Airway epithelial cell (primary cell): ENCODE measurements around the gene CRYGD. TPM values are rescaled to one million over a fixed set of nuclear protein-coding genes. Genes with fewer than 3 reads are reported as not detected.

Experiments used
- total RNA-seq: library from RNA; depleted of rRNA; stranded (reverse); fragments of >200 nt; gene quantifications from 2 replicates; pipeline ENCODE4 v1.2.3, GENCODE V29; 2015

The CRYGD gene
- not detected in 2 replicates for total RNA-seq

GRCh38 chr2:208124013-208124715 is at the start of gene CRYGD:
Gene CRYGD (minus strand): TSS chr2:208124524. CDS start chr2:208124473, 51 bp downstream.

DNA sequence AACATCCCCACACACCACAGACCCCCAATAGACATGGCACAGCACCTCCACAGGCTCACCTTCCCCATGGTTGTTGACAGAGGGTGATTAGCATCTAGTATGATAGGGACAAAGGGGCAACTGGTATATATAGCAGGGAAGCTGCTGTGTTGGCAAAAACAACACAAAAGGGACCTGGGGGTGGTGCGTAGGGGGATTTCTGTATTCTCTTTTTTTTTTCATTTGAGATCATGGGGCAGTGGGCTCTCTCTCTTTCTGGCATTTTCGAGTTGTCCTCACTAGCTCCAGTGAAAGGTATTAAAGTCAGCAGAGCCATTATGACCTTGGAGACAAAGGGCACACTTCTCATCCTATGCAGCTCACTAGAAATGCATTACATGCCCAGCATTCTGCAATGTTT is 39.2 kb upstream of the CRYGD start, which contains the start of gene CRYGA:
Gene CRYGA, minus strand, starts transcription at position 101 of the 400 bp plus-strand sequence. Its CDS starts 33 bp downstream, at position 68.

GRCh38 chr2:208146006-208146405 is 21.7 kb upstream of the CRYGD start, which contains the start of gene CRYGB:
Gene CRYGB (minus strand): TSS chr2:208146158. CDS start chr2:208146120, 38 bp downstream.

DNA sequence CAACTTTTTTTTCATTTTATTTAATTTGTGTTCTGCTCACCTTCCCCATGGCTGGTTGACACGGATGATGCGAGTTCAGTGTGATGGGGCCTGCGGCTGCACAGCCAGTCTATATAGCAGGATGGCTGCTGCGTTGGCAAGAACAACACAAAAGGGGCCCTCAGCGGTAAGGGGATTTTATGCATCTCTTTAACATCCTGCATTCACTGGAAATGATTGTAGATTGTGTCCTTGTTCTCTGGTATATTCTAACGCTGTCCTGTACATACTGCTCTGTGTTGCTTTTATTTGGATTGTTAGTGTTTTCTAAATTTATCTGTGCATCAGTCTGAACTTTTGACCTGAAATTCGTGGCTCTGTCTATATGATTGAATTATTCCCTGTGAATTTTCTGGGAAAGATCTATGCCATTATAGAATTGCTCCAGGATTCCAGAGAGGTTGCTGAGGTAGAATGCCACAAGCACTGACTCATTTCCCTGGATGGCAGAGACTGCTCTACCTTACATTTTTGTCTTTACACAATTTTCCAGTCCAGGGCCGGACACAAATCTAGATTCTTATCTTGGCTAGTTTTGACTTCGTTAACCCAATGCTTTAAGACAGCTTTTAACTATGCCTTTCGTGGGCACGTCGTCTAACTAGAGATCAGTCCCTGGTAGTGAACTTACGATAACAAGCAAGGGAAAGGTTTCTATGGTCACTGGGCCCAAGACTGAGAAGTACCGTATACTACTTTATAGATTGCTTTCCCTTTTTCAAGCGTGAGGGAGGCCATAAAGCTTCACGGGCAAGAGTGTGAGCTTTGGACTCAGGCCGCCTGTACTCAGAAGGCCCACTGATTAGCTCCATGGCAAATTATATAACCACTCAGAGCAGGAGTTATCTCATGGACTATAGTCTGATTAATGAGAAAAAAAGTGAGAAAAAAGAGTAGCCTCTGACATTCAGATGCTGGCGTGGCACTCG is 5.7 kb upstream of the CRYGD start, which contains the start of gene CRYGC:
Gene CRYGC, minus strand, starts transcription at position 85 of the 968 bp plus-strand sequence. Its CDS starts 36 bp downstream, at position 49.

Other genes starting within 250 kb of the CRYGD start
- gene PLEKHM3, start 99.0 kb downstream of the CRYGD start, total RNA-seq: 3.9 TPM in 2 replicates
- not detected in 2 replicates for gene CRYGC, start 5.3 kb upstream of the CRYGD start, total RNA-seq
- not detected in 2 replicates for gene CRYGB, start 21.6 kb upstream of the CRYGD start, total RNA-seq
- not detected in 2 replicates for gene CRYGA, start 39.1 kb upstream of the CRYGD start, total RNA-seq
- not detected in 2 replicates for gene C2orf80, start 65.5 kb upstream of the CRYGD start, total RNA-seq
- 106 and 125 TPM in 2 replicates for gene IDH1, start 130.5 kb upstream of the CRYGD start, total RNA-seq
- gene PIKFYVE, start 141.7 kb upstream of the CRYGD start, total RNA-seq: 9.5 and 14.0 TPM in 2 replicates